Measurements from ENCODE around the gene PIH1D2.

- TF ChIP-seq SIN3A (conservative IDR thresholded peaks at IDR 0.05 in 1 of 2, IDR thresholded peaks at IDR 0.05 in 1 of 2; ENCODE audit: low read depth in 1 of 2, low read length in 2 of 2) (no peak), POLR2AphosphoS5 (IDR thresholded peaks at IDR 0.05; ENCODE audit: low read depth, low read length) (no peak), YY1 (IDR thresholded peaks at IDR 0.05; ENCODE audit: low read depth, low read length) (no peak), CTCF (IDR thresholded peaks at IDR 0.05; ENCODE audit: control extremely low read depth in 1 of 3, insufficient read depth in 1 of 3, low read depth in 1 of 3, low read length in 3 of 3) (no peak), TAF7 (optimal IDR thresholded peaks at IDR 0.05; ENCODE audit: borderline replicate concordance, low read depth, low read length) (no peak), POLR2A (IDR thresholded peaks at IDR 0.05; ENCODE audit: control extremely low read depth in 1 of 2, low read depth in 2 of 2, low read length in 2 of 2) (no peak), EZH2 (IDR thresholded peaks at IDR 0.05; ENCODE audit: low read depth, low read length, severe bottlenecking) (no peak), KDM1A (IDR thresholded peaks at IDR 0.05; ENCODE audit: borderline replicate concordance, low read length) (no peak), TAF1 (IDR thresholded peaks at IDR 0.05; ENCODE audit: low read depth, low read length) (no peak), MAX (IDR thresholded peaks at IDR 0.05) (no peak), MAFK (IDR thresholded peaks at IDR 0.05; ENCODE audit: low read depth, low read length) (no peak), CBX5 (IDR thresholded peaks at IDR 0.05; ENCODE audit: low read depth, low read length) (no peak), SP2 (IDR thresholded peaks at IDR 0.05; ENCODE audit: low read length) (no peak)
These were observed 13.4 kb upstream of the PIH1D2 start for GRCh38 chr11:112087212-112087611.

All from H1 (cell line).